H9 (cell line): ENCODE results near the gene CRK. TPM values are rescaled to one million over a fixed set of nuclear protein-coding genes. Genes with fewer than 3 reads are reported as not detected.

Experiments
- DNase-seq: peaks from one replicate; pipeline ENCODE4 v3.0.0-alpha.2; 2017
- H2AFZ ChIP-seq: one replicate; pipeline ENCODE4 v1.6.1; 2013; ENCODE audit warnings: mild to moderate bottlenecking, low read length, control low read depth, moderate library complexity
- H2AK5ac ChIP-seq: 2 replicates; pipeline ENCODE4 v1.6.1; 2013; ENCODE audit warnings: low read length, control low read depth, mixed read lengths; ENCODE audit not compliant: insufficient read length
- H2BK120ac ChIP-seq: one replicate; pipeline ENCODE4 v1.6.1; 2013; ENCODE audit warnings: low read depth, mild to moderate bottlenecking, low read length, control low read depth, inconsistent platforms; ENCODE audit not compliant: poor library complexity, severe bottlenecking
- H2BK12ac ChIP-seq: 2 replicates; pipeline ENCODE4 v1.6.1; 2013; ENCODE audit warnings: low read length, control low read depth, mixed read lengths, low read depth; ENCODE audit not compliant: insufficient read length
- H2BK15ac ChIP-seq: 2 replicates; pipeline ENCODE4 v1.6.1; 2013; ENCODE audit warnings: low read depth, low read length, control low read depth
- H2BK20ac ChIP-seq: one replicate; pipeline ENCODE4 v1.6.1; 2013; ENCODE audit warnings: low read depth, mild to moderate bottlenecking, low read length, control low read depth, inconsistent platforms; ENCODE audit not compliant: poor library complexity, severe bottlenecking
- H2BK5ac ChIP-seq: 2 replicates; pipeline ENCODE4 v1.6.1; 2013; ENCODE audit warnings: low read length, control low read depth, mixed read lengths; ENCODE audit not compliant: insufficient read length
- H3K14ac ChIP-seq: 2 replicates; pipeline ENCODE4 v1.6.1; 2013; ENCODE audit warnings: low read length, control low read depth; ENCODE audit not compliant: insufficient read depth
- H3K18ac ChIP-seq: 2 replicates; pipeline ENCODE4 v1.6.1; 2013; ENCODE audit warnings: low read depth, mild to moderate bottlenecking, mixed read lengths, low read length, control low read depth; ENCODE audit not compliant: insufficient read length
- H3K23ac ChIP-seq: 2 replicates; pipeline ENCODE4 v1.6.1; 2013; ENCODE audit warnings: low read length, control low read depth, mixed read lengths, low read depth; ENCODE audit not compliant: insufficient read length
- H3K23me2 ChIP-seq: 2 replicates; pipeline ENCODE4 v1.6.1; 2013; ENCODE audit warnings: low read depth, mild to moderate bottlenecking, mixed read lengths, low read length, control low read depth; ENCODE audit not compliant: insufficient read length, poor library complexity, severe bottlenecking
- H3K27ac ChIP-seq: 2 replicates; pipeline ENCODE4 v1.5.1; 2013; ENCODE audit warnings: low read length, control low read depth, mixed read lengths, low read depth; ENCODE audit not compliant: insufficient read length
- H3K27me3 ChIP-seq: 2 replicates; pipeline ENCODE4 v1.6.1; 2013; ENCODE audit warnings: low read length, control low read depth, inconsistent platforms; ENCODE audit not compliant: insufficient read depth
- H3K4ac ChIP-seq: 2 replicates; pipeline ENCODE4 v1.6.1; 2013; ENCODE audit warnings: low read depth, mild to moderate bottlenecking, control low read depth, inconsistent platforms, low read length, moderate library complexity
- H3K4me1 ChIP-seq: 2 replicates; pipeline ENCODE4 v1.6.1; 2013; ENCODE audit warnings: low read length, control low read depth, inconsistent platforms; ENCODE audit not compliant: insufficient read depth
- H3K4me2 ChIP-seq: 2 replicates; pipeline ENCODE4 v1.6.1; 2013; ENCODE audit warnings: low read length, control low read depth, mixed read lengths; ENCODE audit not compliant: insufficient read length, insufficient read depth
- H3K56ac ChIP-seq: 2 replicates; pipeline ENCODE4 v1.6.1; 2013; ENCODE audit warnings: low read depth, mild to moderate bottlenecking, mixed read lengths, low read length, control low read depth; ENCODE audit not compliant: insufficient read length
- H3K79me1 ChIP-seq: 2 replicates; pipeline ENCODE4 v1.6.1; 2013; ENCODE audit warnings: low read depth, mild to moderate bottlenecking, moderate library complexity, low read length, control low read depth, inconsistent platforms; ENCODE audit not compliant: insufficient read depth, poor library complexity, severe bottlenecking
- H3K79me2 ChIP-seq: 2 replicates; pipeline ENCODE4 v1.6.1; 2013; ENCODE audit warnings: low read length, control low read depth, inconsistent platforms; ENCODE audit not compliant: insufficient read depth
- H3K9ac ChIP-seq: 2 replicates; pipeline ENCODE4 v1.6.1; 2013; ENCODE audit warnings: low read length, control low read depth, mixed read lengths; ENCODE audit not compliant: insufficient read length; ENCODE audit errors: extremely low read depth
- H3K9me3 ChIP-seq: one replicate; pipeline ENCODE4 v1.6.1; 2013; ENCODE audit warnings: low read depth, low read length, inconsistent platforms; ENCODE audit not compliant: control insufficient read depth
- H3T11ph ChIP-seq: one replicate; pipeline ENCODE4 v1.6.1; 2013; ENCODE audit warnings: mild to moderate bottlenecking, low read length, control low read depth, inconsistent platforms
- H4K20me1 ChIP-seq: one replicate; pipeline ENCODE4 v1.6.1; 2013; ENCODE audit not compliant: control insufficient read depth, insufficient read length, insufficient read depth
- H4K5ac ChIP-seq: 2 replicates; pipeline ENCODE4 v1.6.1; 2013; ENCODE audit warnings: low read depth, mild to moderate bottlenecking, mixed read lengths, low read length, control low read depth; ENCODE audit not compliant: insufficient read length
- H4K8ac ChIP-seq: replicated peaks from 2 replicates; pipeline ENCODE4 v1.6.1; 2013; ENCODE audit warnings: low read length, control low read depth, mixed read lengths, low read depth; ENCODE audit not compliant: insufficient read length
- H4K91ac ChIP-seq: 2 replicates; pipeline ENCODE4 v1.6.1; 2013; ENCODE audit warnings: low read depth, mild to moderate bottlenecking, moderate library complexity, mixed read lengths, low read length, control low read depth; ENCODE audit not compliant: insufficient read length
- H3K27ac Mint-ChIP-seq, 3 experiments: 2 replicates in 2 of 3; 3 replicates in 1 of 3; pipeline ENCODE4 v1.8.0; 2020 to 2021; ENCODE audit warnings: mixed read lengths in 3 of 3, mild to moderate bottlenecking in 1 of 3, moderate library complexity in 1 of 3
- H3K27me3 Mint-ChIP-seq: 2 replicates; pipeline ENCODE4 v1.8.0; 2021; ENCODE audit warnings: low read depth, mild to moderate bottlenecking, moderate library complexity, mixed read lengths
- H3K36me3 Mint-ChIP-seq, 3 experiments: 2 replicates in 2 of 3; 3 replicates in 1 of 3; pipeline ENCODE4 v1.8.0; 2020 to 2021; ENCODE audit warnings: low read depth in 3 of 3, mixed read lengths in 3 of 3; ENCODE audit not compliant: insufficient read depth in 1 of 3
- H3K4me1 Mint-ChIP-seq, 2 experiments: 2 replicates each; pipeline ENCODE4 v1.8.0; 2020; ENCODE audit warnings: mixed read lengths in 2 of 2
- H3K4me3 Mint-ChIP-seq, 2 experiments: 2 replicates in 1 of 2; 3 replicates in 1 of 2; pipeline ENCODE4 v1.8.0; 2020 to 2021; ENCODE audit warnings: mild to moderate bottlenecking in 2 of 2, mixed read lengths in 2 of 2, moderate library complexity in 1 of 2
- H3K9me3 Mint-ChIP-seq, 2 experiments: 2 replicates in 1 of 2; 3 replicates in 1 of 2; pipeline ENCODE4 v1.8.0; 2020; ENCODE audit warnings: mild to moderate bottlenecking in 2 of 2, mixed read lengths in 2 of 2, moderate library complexity in 1 of 2
- WGBS: extraction: QIAGEN DNeasy Blood & Tissue Kit; methylation state at CpG from one replicate; pipeline ENCODE4 v1.1.7; 2013; ENCODE audit warnings: missing lambda C conversion rate, low lambda C conversion rate, mixed read lengths; ENCODE audit not compliant: insufficient read length; ENCODE audit errors: extremely low coverage; 5-methylcytosine and 5-hydroxymethylcytosine counted together
- total RNA-seq: library from RNA; stranded (reverse); gene quantifications from 2 replicates; pipeline ENCODE4 v1.2.1, GENCODE V29; 2021
- TF ChIP-seq, protein P1 (sequence below): fragments of 200-600 bp; sonication (generic); conservative IDR thresholded peaks from 3 replicates; pipeline ENCODE4 v1.8.0; 2021; ENCODE audit warnings: antibody characterized with exemption, mild to moderate bottlenecking

CRK gene
- total RNA-seq, 1 experiment from 2014 or later, result 58.9 TPM

DNA sequence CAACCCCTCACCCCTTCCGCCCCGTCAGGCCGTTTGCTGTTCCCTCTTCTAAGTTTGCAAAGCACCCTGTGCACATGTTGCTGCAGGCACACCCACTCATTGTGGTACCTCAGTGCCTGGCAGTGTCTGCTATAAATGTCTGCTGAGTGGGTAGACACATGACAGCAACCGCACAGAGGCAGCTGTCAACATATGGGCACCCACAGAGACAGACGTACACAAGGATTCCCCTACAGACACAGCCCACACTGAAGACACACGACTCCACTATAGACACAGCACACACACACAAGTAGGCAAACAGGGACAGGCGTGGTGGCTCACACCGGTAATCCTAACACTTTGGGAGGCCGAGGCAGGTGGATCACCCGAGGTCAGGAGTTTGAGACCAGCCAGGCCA is 17.8 kb upstream of the CRK start:
- H2AFZ ChIP-seq, result no peak overlapping the region
- no peak overlapping the region for H3K23ac ChIP-seq
- DNase-seq, result no peak
- no peaks in the 10 kb centered on the region for H3K27me3 ChIP-seq
- H4K5ac ChIP-seq, result no peak overlapping the region
- no peaks in the 10 kb centered on the region for H3K23me2 ChIP-seq
- H3T11ph ChIP-seq, result no peak overlapping the region
- H3K9me3 ChIP-seq, result no peaks in the 10 kb centered on the region
- peaks cover 0 to 15% of the 10 kb centered on the region in 2 experiments; a peak in 2 of 4 replicates for H3K4me1 Mint-ChIP-seq
- H4K8ac ChIP-seq, result no peak overlapping the region
- H3K27ac ChIP-seq, result no peak overlapping the region
- no peaks in the 10 kb centered on the region for H4K20me1 ChIP-seq
- H3K27ac Mint-ChIP-seq, result 0 out of 7 replicates have a peak overlapping the region, but pooled peaks of 1 of the 3 experiments have one; percentile 39
- H4K91ac ChIP-seq, result no peak overlapping the region
- H3K9me3 Mint-ChIP-seq, result no peaks in the 10 kb centered on the region
- WGBS, result no CpG with 5 or more reads among the region's 10 CpGs
- TF ChIP-seq, protein P1, sequence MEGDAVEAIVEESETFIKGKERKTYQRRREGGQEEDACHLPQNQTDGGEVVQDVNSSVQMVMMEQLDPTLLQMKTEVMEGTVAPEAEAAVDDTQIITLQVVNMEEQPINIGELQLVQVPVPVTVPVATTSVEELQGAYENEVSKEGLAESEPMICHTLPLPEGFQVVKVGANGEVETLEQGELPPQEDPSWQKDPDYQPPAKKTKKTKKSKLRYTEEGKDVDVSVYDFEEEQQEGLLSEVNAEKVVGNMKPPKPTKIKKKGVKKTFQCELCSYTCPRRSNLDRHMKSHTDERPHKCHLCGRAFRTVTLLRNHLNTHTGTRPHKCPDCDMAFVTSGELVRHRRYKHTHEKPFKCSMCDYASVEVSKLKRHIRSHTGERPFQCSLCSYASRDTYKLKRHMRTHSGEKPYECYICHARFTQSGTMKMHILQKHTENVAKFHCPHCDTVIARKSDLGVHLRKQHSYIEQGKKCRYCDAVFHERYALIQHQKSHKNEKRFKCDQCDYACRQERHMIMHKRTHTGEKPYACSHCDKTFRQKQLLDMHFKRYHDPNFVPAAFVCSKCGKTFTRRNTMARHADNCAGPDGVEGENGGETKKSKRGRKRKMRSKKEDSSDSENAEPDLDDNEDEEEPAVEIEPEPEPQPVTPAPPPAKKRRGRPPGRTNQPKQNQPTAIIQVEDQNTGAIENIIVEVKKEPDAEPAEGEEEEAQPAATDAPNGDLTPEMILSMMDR, result no peak
- H3K4me3 Mint-ChIP-seq, result no peak overlapping the region
- H3K4me1 ChIP-seq, result no peaks in the 10 kb centered on the region
- H3K18ac ChIP-seq, result no peak overlapping the region
- H3K14ac ChIP-seq, result no peak overlapping the region
- H2BK15ac ChIP-seq, result no peak overlapping the region
- no peak overlapping the region for H2BK5ac ChIP-seq
- no peaks in the 10 kb centered on the region for H3K27me3 Mint-ChIP-seq
- H3K56ac ChIP-seq, result no peak overlapping the region
- H2BK12ac ChIP-seq, result no peak overlapping the region
- H2BK120ac ChIP-seq, result no peak overlapping the region
- no peak overlapping the region for H3K4me2 ChIP-seq
- H3K4ac ChIP-seq, result no peak overlapping the region
- H2BK20ac ChIP-seq, result no peak overlapping the region
- no peaks in the 10 kb centered on the region for H3K79me1 ChIP-seq
- peaks cover 6 to 66% (median 37%) of the 10 kb centered on the region in 3 experiments; a peak in 6 of 7 replicates for H3K36me3 Mint-ChIP-seq
- H3K79me2 ChIP-seq, result no peaks in the 10 kb centered on the region
- no peak overlapping the region for H2AK5ac ChIP-seq
- H3K9ac ChIP-seq, result no peak overlapping the region
